HEK293T (cell line): ENCODE data around the gene CALHM5.

Experiments
- ARNT ChIP-seq: fragments of 450-650 bp; IDR thresholded peaks from 2 replicates; pipeline ENCODE4 v1.6.1; 2017; ENCODE audit warnings: mild to moderate bottlenecking
- BHLHE40 ChIP-seq: fragments of 450-650 bp; IDR thresholded peaks from 2 replicates; pipeline ENCODE4 v1.6.1; 2016; ENCODE audit warnings: mild to moderate bottlenecking, moderate library complexity, borderline replicate concordance
- ELF4 ChIP-seq: fragments of 450-650 bp; IDR thresholded peaks from 2 replicates; pipeline ENCODE4 v1.6.1; 2017; ENCODE audit warnings: antibody characterized with exemption
- FOXA1 ChIP-seq: fragments of 450-650 bp; IDR thresholded peaks from 2 replicates; pipeline ENCODE4 v1.6.1; 2016; ENCODE audit warnings: mild to moderate bottlenecking
- FOXK2 ChIP-seq: fragments of 450-650 bp; IDR thresholded peaks from 2 replicates; pipeline ENCODE4 v1.6.1; 2016; ENCODE audit warnings: mild to moderate bottlenecking
- FOXM1 ChIP-seq: fragments of 450-650 bp; IDR thresholded peaks from 2 replicates; pipeline ENCODE4 v1.6.1; 2017; ENCODE audit warnings: mild to moderate bottlenecking, borderline replicate concordance
- HDGF ChIP-seq: fragments of 450-650 bp; IDR thresholded peaks from 2 replicates; pipeline ENCODE4 v1.6.1; 2017; ENCODE audit warnings: antibody characterized with exemption, borderline replicate concordance
- L3MBTL2 ChIP-seq: fragments of 450-650 bp; conservative IDR thresholded peaks from 2 replicates; pipeline ENCODE4 v1.6.1; 2016; ENCODE audit warnings: mild to moderate bottlenecking
- LEF1 ChIP-seq: fragments of 450-650 bp; IDR thresholded peaks from 2 replicates; pipeline ENCODE4 v1.6.1; 2017; ENCODE audit warnings: mild to moderate bottlenecking, borderline replicate concordance
- NFRKB ChIP-seq: fragments of 450-650 bp; IDR thresholded peaks from 2 replicates; pipeline ENCODE4 v1.6.1; 2016; ENCODE audit warnings: mild to moderate bottlenecking, moderate library complexity
- PKNOX1 ChIP-seq: fragments of 450-650 bp; IDR thresholded peaks from 2 replicates; pipeline ENCODE4 v1.6.1; 2016
- SP1 ChIP-seq: fragments of 450-650 bp; IDR thresholded peaks from 2 replicates; pipeline ENCODE4 v1.6.1; 2017
- SUZ12 ChIP-seq: fragments of 450-650 bp; IDR thresholded peaks from 2 replicates; pipeline ENCODE4 v1.6.1; 2016; ENCODE audit warnings: mild to moderate bottlenecking

GRCh38 chr6:116515141-116515540 lies 3.7 kb downstream of the CALHM5 start:
- TF ChIP-seq SP1 (no peak), FOXM1 (no peak), L3MBTL2 (no peak), LEF1 (no peak), ARNT (no peak), FOXK2 (no peak), SUZ12 (no peak), ELF4 (no peak), BHLHE40 (no peak), HDGF (no peak), NFRKB (no peak), PKNOX1 (no peak), FOXA1 (no peak)
